SH-SY5Y (cell line): Measurements from ENCODE around the gene SMYD4.

Experiments used
- GATA2 ChIP-seq: IDR thresholded peaks from 2 replicates; pipeline ENCODE4 v1.6.1; 2011; ENCODE audit warnings: mild to moderate bottlenecking, low read depth, low read length
- GATA3 ChIP-seq: IDR thresholded peaks from 2 replicates; pipeline ENCODE4 v1.6.1; 2011; ENCODE audit warnings: low read depth, mild to moderate bottlenecking, low read length, moderate library complexity

GRCh38 chr17:1871756-1872155 lies 42.1 kb upstream of the SMYD4 start:
- TF ChIP-seq GATA2 (no peak), GATA3 (no peak)
